HG03039 (cell line): ENCODE measurements around the gene ALDH5A1.

Experiments used
- ATAC-seq: cut with Tn5 transposase; IDR thresholded peaks from one replicate; pipeline ENCODE4 v1.9.1; 2021; ENCODE audit warnings: mild to moderate bottlenecking, moderate library complexity; ENCODE audit not compliant: unreplicated experiment

The ALDH5A1 gene

GRCh38 chr6:24494821-24495795 lies at the start of gene ALDH5A1:
Gene ALDH5A1, plus strand, starts transcription at chr6:24494969. Its CDS starts 28 bp downstream, at chr6:24494997.
- ATAC-seq: peak; percentile 57

GRCh38 chr6:24445704-24446103 lies 49.1 kb upstream of the ALDH5A1 start:
- ATAC-seq: no peak

- ATAC-seq: no peak
Observed at GRCh38 chr6:24446670-24447069, 48.1 kb upstream of the ALDH5A1 start.

GRCh38 chr6:24448396-24448795 lies 46.4 kb upstream of the ALDH5A1 start:
- ATAC-seq: no peak

DNA sequence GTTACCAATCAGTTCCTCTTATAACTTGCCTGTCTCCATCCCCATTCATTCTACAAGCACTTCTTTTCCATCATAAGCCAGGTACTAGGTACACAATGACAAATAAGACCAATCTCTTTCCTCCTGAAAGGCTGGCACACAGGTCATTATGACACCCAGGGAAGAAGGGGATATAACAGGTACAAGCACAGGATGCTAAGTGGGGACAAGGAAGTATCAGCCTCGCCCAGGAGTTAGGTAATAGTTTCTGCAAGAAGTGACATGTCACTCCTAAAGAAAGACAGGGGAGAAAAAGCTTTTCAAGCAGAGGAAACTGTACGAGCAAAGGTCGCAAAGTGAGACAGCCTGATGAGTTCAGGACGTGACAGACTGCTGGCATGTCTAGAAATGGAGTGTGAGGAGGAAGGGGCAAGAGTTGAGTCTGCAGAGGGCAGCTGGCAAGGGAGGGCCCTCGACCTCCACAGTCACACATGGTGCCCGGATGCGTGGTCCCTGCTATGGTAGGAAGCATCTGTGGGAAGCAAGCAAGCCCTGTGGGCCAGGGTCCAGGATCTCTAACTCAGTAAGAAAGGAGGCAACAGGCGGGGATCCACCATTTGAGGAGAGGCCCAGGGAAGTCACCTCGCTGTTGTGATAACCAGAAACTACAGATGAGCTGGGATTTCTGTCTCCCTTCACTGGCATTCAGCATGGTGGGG lies 45.8 kb upstream of the ALDH5A1 start:
- no peak for ATAC-seq

DNA sequence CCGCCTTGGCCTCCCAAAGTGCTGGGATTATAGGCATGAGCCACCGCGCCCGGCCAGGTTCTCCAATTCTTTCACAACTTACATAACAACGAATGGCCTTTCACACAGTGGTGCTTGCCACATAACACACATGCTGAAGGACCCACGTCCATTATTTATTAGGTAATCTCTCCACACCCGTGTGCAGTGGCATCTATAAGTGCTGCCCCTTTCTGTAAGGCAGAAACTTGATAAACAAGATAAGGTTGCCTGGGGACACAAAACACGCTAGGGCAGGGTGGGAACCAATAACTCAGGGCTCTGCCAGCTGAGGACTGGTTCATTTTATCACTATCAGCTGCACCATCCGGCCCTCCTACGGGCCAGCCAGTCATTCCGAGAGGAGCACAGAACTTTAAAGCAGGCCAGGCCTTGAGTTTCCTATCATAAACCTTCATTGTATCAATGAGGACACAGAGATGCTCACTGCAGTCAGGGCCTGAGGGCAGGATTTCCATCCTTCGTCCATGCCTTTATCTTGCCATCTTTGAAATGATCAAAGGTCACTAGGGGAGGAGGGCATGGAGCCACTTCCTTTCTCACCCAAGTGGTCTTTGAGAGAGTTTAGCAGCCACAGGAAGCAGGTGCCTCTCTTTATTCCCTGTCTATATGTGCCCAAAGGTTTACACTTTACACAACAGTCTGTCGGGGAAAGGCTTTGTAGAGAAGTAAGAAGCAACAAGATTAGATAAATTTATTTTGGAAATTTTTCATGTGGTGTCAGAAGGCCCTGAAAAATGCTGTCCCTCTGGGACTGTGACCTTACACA lies 43.0 kb upstream of the ALDH5A1 start:
- no peak for ATAC-seq

- ATAC-seq: no peak
Observed at GRCh38 chr6:24453921-24454320, 40.8 kb upstream of the ALDH5A1 start.

DNA sequence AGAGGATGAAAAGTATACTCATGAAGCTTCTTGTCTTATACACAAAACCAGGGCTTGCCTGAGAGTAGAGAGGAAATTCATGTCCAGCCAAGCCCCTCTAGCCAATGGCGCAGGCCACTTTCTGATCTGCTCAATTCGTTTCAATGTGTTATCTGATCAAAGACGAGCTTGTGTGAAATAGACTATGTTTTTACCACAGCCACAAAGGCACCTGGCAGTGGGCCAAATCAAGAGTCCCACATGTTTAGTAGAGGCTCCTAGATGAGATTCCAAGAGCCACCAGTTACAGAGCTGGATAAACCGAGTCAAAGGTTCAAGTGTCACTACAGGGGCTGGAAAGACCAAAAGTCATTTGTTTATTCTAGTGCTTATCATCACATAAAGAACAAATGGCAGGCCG lies 40.3 kb upstream of the ALDH5A1 start:
- ATAC-seq: no peak

GRCh38 chr6:24455061-24455460 lies 39.7 kb upstream of the ALDH5A1 start:
- no peak for ATAC-seq

DNA sequence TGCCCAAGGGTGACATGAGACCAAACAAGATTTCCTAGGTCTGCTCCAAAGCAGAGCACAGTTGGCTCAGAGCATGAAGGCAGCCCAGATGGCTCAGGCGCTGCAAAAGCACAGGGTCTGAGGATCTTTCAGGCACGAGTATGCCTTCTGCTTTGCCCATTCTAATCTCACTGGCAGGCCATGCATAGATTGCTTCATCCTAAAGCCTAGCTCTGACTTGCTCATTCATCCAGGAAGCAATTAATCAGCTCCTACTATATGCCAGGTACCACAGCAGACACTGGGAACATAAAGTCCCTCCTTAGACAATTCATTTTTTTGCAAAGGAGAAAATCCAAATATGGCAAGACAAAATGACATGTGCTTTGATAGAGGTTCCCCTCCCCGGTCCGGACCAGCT lies 36.6 kb upstream of the ALDH5A1 start:
- ATAC-seq: no peak

DNA sequence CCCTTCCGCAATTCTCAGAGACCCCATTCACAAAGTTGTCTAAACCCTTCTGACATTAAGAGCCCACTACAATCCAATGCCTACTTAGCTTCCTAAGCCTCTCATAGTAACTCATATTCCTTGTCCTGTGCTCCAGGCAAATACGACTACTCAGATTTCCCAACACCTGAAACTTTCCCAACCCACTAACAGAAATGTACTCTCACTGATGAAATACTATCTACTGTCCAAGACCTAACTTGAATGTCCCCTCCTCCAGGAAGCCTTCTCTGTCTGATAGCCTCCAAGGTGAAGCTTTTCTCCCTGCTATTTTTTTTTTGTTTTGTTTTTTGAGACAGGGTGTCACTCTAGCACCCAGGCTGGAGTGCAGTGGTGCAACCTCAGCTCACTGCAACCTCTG lies 35.8 kb upstream of the ALDH5A1 start:
- ATAC-seq: no peak

DNA sequence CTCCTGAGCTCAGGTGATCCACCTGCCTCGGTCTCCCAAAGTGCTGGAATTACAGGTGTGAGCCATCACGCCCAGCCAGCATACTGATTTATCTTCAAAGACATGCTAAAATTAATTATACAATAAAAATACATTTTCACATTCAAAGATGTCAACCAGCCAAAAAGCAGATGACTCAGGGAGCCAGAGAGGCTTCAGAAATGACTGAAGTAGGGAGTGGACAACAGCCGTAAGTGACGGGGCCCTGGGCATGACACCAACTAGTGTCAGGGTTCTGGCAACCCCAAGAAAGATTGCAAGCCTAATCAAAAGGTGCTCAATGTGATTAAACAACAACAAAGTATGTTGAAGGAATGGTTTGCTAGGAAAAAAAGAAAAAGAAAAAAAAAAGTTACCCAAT lies 33.8 kb upstream of the ALDH5A1 start:
- ATAC-seq: no peak

- no peak for ATAC-seq
Observed at GRCh38 chr6:24464253-24465038, 30.3 kb upstream of the ALDH5A1 start.

GRCh38 chr6:24469811-24470210 lies 25.0 kb upstream of the ALDH5A1 start:
- ATAC-seq: no peak

GRCh38 chr6:24472181-24472580 lies 22.6 kb upstream of the ALDH5A1 start:
- ATAC-seq: no peak

DNA sequence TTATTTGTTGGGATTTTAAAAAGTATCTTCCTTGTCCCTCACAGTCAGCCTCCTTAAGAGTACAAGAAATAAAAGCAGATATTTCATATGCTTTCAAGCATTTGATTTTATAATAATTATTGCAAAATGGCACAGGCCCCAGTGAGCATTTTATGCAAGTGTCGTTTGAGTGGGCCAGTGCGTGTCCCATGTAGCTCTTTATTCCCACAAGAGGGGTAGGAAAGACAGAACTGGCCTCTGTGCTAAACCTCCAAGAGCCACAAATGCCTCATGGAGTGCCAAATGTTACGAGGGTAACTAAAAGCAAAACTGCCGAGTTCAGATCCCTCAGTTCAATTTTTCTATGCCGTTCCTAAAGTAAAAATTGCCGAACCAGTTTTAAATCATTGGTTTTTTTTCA lies 18.1 kb upstream of the ALDH5A1 start:
- no peak for ATAC-seq

GRCh38 chr6:24477070-24477469 lies 17.7 kb upstream of the ALDH5A1 start:
- no peak for ATAC-seq

DNA sequence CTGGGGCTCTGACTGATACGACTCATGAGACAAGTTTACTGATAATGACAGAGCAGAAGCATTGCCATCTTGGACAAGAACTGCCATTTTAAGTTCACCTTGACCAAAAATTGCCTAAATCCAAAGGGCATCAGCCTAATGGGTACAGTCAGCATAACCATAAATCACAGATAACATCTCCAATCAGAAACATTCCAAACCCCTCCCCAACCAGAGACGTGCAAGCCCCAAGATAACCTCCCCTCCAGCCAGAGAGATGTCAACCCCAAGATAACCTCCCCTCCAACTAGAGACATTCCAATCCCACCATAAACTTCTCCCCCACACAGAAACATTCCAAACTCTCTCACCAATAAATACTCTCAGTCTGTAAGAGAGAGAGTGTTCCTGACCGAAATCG lies 15.9 kb upstream of the ALDH5A1 start:
- no peak for ATAC-seq

DNA sequence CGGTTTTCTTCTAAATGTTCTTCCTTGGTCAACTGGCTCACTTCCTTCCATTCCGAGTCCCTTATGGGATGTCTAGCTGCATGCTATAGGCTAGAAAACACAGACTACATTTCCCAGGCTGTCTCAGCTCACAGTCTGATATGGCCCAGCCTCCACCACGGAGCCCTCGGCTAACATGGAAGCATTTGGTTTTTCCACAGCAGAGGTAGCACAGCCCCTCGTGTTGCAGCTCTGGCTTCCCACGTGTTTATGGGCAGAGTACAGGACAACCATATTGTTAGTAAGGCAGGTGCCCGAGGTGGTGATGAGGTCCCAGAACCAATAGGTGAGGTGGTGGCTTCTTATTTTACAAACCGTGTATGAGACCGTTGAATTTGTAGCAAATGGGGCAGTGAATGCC lies 14.1 kb upstream of the ALDH5A1 start:
- ATAC-seq: no peak

DNA sequence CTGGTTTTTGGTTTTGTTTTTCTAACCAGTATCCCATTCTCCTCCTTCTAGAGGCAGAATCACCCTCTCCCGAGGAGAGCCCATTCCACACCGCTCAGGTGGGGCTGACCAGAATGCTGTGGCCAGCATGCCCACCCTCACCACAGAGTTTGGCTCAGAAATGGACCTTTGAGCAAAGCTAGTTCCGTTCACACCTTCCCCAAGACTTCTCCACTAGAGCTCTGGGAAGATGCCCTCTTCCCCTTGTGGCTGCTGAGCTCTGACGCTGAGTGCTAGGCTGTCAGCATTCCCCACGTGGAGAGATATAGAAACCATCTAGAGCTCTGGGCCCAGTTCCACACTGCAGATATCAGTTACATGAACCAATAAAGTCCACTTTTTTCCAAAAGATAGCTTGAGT lies 13.3 kb upstream of the ALDH5A1 start:
- ATAC-seq: no peak
